Transverse colon (tissue), 4 donors: ENCODE results near the gene ASAP3.

Source experiments
- EP300 ChIP-seq: sonication (generic); formaldehyde crosslinking; IDR thresholded peaks from one replicate; pipeline ENCODE4 v1.6.1; 2017; ENCODE audit warnings: antibody characterized with exemption, low read depth
- POLR2A ChIP-seq: fragments of 450-650 bp; IDR thresholded peaks from one replicate; pipeline ENCODE4 v1.6.1; 2016; ENCODE audit warnings: antibody characterized with exemption, mild to moderate bottlenecking, moderate library complexity
- POLR2AphosphoS5 ChIP-seq, 3 donors: sonication (generic); formaldehyde crosslinking; IDR thresholded peaks; one replicate each; pipeline ENCODE4 v1.6.1; 2016; ENCODE audit warnings: antibody characterized with exemption in 3 of 3
- TF ChIP-seq, protein P1 (sequence below), 5 experiments: fragments of 200-600 bp in 3 of 5; fragments of 450-650 bp in 2 of 5; sonication (generic) in 3 of 5; IDR thresholded peaks; 1 replicate in 2 of 5; 2 replicates in 3 of 5; pipeline ENCODE4 v1.5.1; 2016 to 2017; ENCODE audit warnings: antibody characterized with exemption in 5 of 5, inconsistent platforms in 3 of 5, mild to moderate bottlenecking in 2 of 5, moderate library complexity in 1 of 5

DNA sequence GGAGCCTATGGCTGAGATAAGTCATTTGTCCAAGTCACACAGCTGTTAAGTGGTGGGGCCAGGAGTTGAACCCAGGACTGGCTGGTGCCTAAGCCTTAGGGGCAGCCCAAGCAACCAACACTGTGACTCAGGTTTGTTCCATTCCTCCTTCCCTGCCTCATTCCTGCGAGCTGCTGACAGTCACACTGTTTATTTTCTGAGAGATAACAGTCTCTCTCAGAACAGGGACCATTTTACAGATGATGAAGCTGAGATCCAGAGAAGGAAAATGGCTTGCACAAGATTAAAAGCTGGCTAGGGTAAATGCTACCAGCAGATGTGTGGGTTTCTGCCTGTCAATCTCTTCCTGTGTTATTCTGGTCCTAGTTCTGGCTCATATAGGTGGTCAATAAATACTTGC is 35.1 kb downstream of the ASAP3 start:
- TF ChIP-seq, protein P1, sequence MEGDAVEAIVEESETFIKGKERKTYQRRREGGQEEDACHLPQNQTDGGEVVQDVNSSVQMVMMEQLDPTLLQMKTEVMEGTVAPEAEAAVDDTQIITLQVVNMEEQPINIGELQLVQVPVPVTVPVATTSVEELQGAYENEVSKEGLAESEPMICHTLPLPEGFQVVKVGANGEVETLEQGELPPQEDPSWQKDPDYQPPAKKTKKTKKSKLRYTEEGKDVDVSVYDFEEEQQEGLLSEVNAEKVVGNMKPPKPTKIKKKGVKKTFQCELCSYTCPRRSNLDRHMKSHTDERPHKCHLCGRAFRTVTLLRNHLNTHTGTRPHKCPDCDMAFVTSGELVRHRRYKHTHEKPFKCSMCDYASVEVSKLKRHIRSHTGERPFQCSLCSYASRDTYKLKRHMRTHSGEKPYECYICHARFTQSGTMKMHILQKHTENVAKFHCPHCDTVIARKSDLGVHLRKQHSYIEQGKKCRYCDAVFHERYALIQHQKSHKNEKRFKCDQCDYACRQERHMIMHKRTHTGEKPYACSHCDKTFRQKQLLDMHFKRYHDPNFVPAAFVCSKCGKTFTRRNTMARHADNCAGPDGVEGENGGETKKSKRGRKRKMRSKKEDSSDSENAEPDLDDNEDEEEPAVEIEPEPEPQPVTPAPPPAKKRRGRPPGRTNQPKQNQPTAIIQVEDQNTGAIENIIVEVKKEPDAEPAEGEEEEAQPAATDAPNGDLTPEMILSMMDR (IDR thresholded peaks at IDR 0.05) = no peak
- TF ChIP-seq POLR2AphosphoS5 (IDR thresholded peaks at IDR 0.05) = no peak
- no peak for TF ChIP-seq POLR2A
- TF ChIP-seq EP300 = no peak
